OCI-M1 (cell line): Measurements from ENCODE around the gene CHRDL1.
"Not testable (repeated sequence)": the region's sequence is repeated elsewhere in the genome, so short reads cannot be mapped to it uniquely, and the experiment has no call there.

ENCODE experiments used
- DNase-seq: peaks from one replicate; lab custom pipeline; 2025; lab: John Stamatoyannopoulos, UW

Gene CHRDL1

DNA sequence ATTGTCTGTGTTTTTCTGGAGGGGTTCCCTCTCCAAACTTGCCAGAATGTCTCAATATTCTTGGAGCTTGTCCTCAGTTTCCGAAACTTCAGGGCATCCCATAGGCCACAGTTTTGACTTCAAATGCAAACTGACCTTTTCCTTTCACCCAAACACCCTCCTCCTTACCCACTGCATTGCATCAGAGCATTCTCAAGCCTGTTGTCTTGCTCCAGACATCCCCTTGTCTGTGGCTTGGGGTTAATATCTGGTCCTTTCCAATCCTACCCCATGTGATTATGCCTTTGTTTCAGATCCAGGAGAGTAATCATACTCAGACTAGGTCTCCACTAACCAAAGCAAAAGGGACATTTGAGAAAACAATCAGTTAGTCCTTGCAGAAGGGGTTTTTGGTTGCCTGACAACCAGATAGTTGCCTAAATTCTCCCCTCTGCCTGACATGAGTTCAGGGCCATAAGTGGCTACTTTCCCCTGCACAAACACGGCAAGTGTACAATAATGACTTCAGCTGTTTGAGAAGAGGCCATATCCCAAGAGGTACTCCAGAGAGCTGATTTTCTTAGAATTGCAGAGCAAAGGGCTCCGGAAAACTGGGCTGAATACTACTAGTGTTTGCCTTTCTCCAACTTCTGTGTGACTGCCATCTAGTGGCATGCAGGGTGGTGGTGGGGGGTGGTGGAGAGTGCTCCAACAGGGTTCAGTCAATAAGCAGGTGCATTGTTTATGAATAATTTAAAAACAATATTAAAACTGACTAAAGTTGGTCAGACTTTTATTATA is 130.2 kb downstream of the CHRDL1 start:
- peak; percentile 56 for DNase-seq

DNA sequence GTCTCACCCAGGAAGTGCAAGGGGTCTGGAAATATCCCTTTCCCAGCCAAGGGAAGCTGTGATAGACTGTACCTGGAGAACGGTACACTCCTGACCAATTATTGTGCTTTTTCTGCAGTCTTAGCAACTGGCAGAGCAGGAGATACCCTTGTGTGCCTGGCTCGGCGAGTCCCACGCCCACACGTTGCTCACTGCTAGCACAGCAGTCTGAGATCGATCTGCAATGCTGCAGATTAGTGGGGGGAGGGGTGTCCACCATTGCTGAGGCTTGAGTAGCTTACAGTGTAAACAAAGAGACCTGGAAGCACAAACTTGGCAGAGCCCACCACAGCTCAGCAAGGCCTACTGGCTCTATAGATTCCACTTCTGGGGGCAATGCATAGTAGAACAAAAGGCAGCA is 138.5 kb downstream of the CHRDL1 start:
- no peak for DNase-seq

DNA sequence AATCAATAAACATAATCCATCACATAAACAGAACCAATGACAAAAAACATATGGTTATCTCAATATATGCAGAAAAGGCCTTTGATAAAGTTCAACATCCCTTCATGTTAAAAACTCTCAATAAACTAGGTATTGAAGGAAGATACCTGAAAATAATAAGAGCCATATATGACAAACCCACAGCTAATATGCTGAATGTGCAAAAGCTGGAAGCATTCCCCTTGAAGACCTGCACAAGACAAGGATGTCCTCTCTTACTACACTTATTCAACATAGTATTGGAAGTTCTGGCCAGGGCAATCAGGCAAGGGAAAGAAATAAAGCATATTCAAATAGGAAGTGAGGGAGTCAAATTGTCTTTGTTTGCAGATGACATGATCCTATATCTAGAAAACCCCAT is 141.3 kb downstream of the CHRDL1 start:
- DNase-seq = not testable (repeated sequence)

DNA sequence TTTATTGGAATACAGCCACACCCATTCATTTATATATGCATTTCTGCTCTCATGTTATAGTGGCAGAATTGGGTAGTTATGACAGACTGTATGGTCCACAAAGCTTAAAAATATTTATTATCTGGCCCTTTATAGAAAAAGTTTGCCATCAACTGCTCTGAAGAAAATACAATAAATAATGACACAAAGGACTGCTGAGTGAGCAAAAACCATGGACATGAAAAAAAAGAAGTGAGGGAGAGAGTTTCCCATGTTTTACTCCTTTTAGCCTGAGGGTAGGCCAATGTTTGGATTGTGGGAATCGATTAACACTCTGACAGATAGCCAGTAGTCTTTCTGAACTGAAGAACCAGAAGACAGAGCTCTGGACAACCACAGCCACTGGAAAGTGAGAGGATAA is 149.2 kb downstream of the CHRDL1 start:
- no peak for DNase-seq
